Spinal cord (tissue), 10 donors: ENCODE data around the gene SHISA9. TPM values are rescaled to one million over a fixed set of nuclear protein-coding genes. Genes with fewer than 3 reads are reported as not detected.
A peak's percentile ranks its signal among the peaks of the same experiment; 100 is the strongest.

Experiments used
- DNase-seq, 6 donors: peaks; one replicate each; pipeline versions ENCODE4 v3.0.0 to v3.0.0-alpha.2; 2013 to 2015; ENCODE audit warnings: low spot score in 6 of 6, low read depth in 4 of 6
- H3K27ac ChIP-seq: one replicate; pipeline ENCODE4 v1.5.1; 2013; ENCODE audit warnings: low read depth, low read length, control low read depth
- H3K27me3 ChIP-seq: one replicate; pipeline ENCODE4 v1.6.1; 2013; ENCODE audit warnings: low read length; ENCODE audit not compliant: control insufficient read depth, insufficient read depth
- H3K36me3 ChIP-seq: one replicate; pipeline ENCODE4 v1.6.1; 2013; ENCODE audit warnings: low read length; ENCODE audit not compliant: control insufficient read depth, insufficient read depth
- H3K4me1 ChIP-seq: one replicate; pipeline ENCODE4 v1.6.1; 2013; ENCODE audit warnings: low read length; ENCODE audit not compliant: control insufficient read depth, insufficient read depth
- H3K4me3 ChIP-seq: one replicate; pipeline ENCODE4 v1.5.1; 2013; ENCODE audit warnings: low read depth, low read length, control low read depth
- H3K9me3 ChIP-seq: one replicate; pipeline ENCODE4 v1.6.1; 2013; ENCODE audit warnings: low read length; ENCODE audit not compliant: control insufficient read depth, insufficient read depth
- WGBS: methylation state at CpG from one replicate; pipeline ENCODE4 v1.1.5; 2013; ENCODE audit warnings: missing lambda C conversion rate; ENCODE audit not compliant: insufficient coverage; 5-methylcytosine and 5-hydroxymethylcytosine counted together
- polyA plus RNA-seq, 2 donors: library from polyadenylated mRNA; unstranded; fragments of 120-200 nt; gene quantifications; one replicate each; pipeline ENCODE4 v1.2.1, GENCODE V29; 2013; ENCODE audit not compliant: insufficient read length in 2 of 2
- total RNA-seq, 2 donors: library from RNA; depleted of rRNA in 1 of 2; stranded (reverse); fragments of 120-200 nt in 1 of 2; fragments of >200 nt in 1 of 2; gene quantifications; one replicate each; pipeline versions ENCODE4 v1.2.3 to v1.2.4, GENCODE V29; 2013 to 2014
- donor health status: healthy.

SHISA9 gene
- total and polyA plus RNA-seq, 4 donors = 6.2 to 23.3 (median 14.7) TPM

GRCh38 chr16:12896562-12896961 lies 4.8 kb upstream of the SHISA9 start:
- DNase-seq = peak in 2 of 6 donors; percentile 65 to 82
- peaks cover 11% of the 10 kb centered on the region for H3K4me1 ChIP-seq
- 67% methylated on average over 2 of the region's 4 CpGs for WGBS
- H3K36me3 ChIP-seq = no peaks in the 10 kb centered on the region
- peaks cover 7% of the 10 kb centered on the region for H3K27me3 ChIP-seq
- H3K27ac ChIP-seq = no peak overlapping the region
- H3K9me3 ChIP-seq = no peaks in the 10 kb centered on the region
- H3K4me3 ChIP-seq = no peak overlapping the region

DNA sequence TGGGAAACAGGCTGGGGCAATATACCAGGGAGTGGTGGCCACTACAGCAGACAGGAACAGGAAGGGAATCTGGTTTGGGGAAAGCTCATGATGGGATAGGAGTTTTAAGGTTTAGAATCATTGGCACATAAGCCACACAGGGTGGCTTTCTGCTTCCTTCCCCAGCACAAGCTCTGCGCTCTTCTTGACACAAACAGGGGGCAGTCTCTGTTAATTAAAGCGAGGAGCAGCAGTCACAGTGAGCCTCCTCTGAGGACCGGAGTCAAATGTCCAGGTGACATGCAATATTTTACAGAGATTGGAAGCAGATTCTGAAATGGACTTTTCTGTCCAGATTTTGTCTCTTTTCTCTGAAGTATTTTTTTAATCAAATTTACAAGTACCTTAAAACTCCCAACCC lies 2.8 kb upstream of the SHISA9 start:
- Histone ChIP-seq H3K9me3 (no peaks in the 10 kb centered on the region), H3K4me1 (peaks cover 25% of the 10 kb centered on the region), H3K27ac (no peak overlapping the region), H3K36me3 (no peaks in the 10 kb centered on the region), H3K27me3 (peaks cover 21% of the 10 kb centered on the region), H3K4me3 (no peak overlapping the region)
- WGBS = 60% methylated on average over 3 of the region's 3 CpGs
- DNase-seq = peak in 1 of 6 donors; percentile 40

DNA sequence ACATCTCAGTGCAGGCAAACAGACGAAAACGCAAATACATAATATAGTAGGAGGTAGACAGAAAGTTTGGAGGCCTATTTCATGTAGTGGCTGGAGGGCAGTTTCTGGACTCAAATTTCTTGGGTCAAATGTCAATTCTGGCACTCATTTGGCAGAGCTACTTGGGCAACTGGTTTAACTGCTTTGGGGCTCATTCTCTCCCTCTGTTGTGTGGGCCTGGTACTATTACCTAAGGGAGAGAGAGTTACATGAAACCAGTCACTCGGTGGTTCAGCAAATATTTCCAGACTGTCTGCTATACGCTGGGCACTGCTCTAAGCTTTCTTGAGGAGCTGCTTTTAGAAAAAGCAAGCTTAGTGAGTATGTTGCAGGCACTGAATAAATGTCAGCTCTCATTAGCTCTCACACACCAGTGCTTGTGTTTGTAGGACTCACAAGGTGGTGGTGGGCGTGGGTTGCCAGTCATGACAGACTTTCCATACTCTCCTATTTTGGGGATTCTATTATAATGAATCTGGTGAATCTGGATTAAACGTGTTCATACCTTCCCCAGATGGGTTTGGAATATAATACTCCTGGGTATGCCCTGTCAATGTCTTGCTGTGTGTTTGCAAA lies 1.8 kb upstream of the SHISA9 start:
- peaks cover 29% of the 10 kb centered on the region for H3K27me3 ChIP-seq
- WGBS = 83% methylated on average over 2 of the region's 6 CpGs
- DNase-seq = peak in 1 of 6 donors; percentile 13

GRCh38 chr16:12900156-12900555 lies 1.2 kb upstream of the SHISA9 start:
- peak overlapping the region; percentile 22 for H3K4me3 ChIP-seq
- peaks cover 29% of the 10 kb centered on the region for H3K27me3 ChIP-seq
- 41% methylated on average over 2 of the region's 7 CpGs for WGBS

More for the DNA sequence above, 1.8 kb upstream of the SHISA9 start:
- Histone ChIP-seq H3K27ac (no peak overlapping the region), H3K4me1 (peaks cover 31% of the 10 kb centered on the region), H3K4me3 (no peak overlapping the region), H3K36me3 (no peaks in the 10 kb centered on the region), H3K9me3 (no peaks in the 10 kb centered on the region)

DNA sequence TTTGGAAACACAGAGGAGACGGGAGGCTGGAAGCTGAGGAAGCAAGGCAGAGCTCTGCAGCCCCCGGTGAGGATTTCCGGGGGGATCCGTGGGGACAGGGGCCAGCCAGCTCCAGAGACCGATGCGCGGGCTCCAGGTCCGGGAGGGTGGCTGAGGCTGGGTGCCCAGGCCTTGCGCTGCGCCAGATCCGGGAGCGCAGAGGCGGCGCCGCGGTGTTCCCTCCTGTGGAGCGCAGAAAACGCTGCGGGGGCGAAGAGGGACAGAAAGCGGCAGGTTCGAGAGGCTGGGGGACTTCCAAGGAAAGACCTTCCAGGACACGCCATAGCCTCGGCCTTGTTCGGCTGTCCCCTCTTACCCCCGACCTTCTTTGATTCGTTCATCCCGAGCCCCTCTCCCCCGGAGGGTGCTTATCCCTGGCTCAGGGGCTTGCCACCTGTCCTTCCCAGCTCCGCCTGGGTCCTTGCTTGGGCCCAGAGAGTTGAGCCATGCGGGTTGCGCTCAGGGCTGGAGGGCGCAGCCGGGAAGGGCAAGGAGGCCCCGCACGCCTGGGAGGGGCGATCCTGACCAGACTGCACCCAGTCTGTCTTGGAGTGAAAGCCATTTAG lies 697 bp upstream of the SHISA9 start:
- Histone ChIP-seq H3K9me3 (no peaks in the 10 kb centered on the region), H3K36me3 (no peaks in the 10 kb centered on the region), H3K4me1 (peaks cover 33% of the 10 kb centered on the region), H3K27me3 (peaks cover 29% of the 10 kb centered on the region), H3K4me3 (peak overlapping the region; percentile 22), H3K27ac (peak overlapping the region; percentile 21)
- WGBS = under 1% methylated on average over 37 of the region's 37 CpGs
- DNase-seq = peak in 2 of 6 donors; percentile 43 to 51

More at GRCh38 chr16:12900156-12900555, 1.2 kb upstream of the SHISA9 start:
- peak in 2 of 6 donors; percentile 38 to 74 for DNase-seq
- peaks cover 31% of the 10 kb centered on the region for H3K4me1 ChIP-seq
- no peaks in the 10 kb centered on the region for H3K9me3 ChIP-seq
- H3K27ac ChIP-seq = no peak overlapping the region
- H3K36me3 ChIP-seq = no peaks in the 10 kb centered on the region

GRCh38 chr16:12901204-12901596 lies 198 bp upstream of the SHISA9 start:
- H3K4me3 ChIP-seq = peak overlapping the region; percentile 22
- under 1% methylated on average over 17 of the region's 34 CpGs for WGBS
- no peaks in the 10 kb centered on the region for H3K36me3 ChIP-seq
- H3K27me3 ChIP-seq = peaks cover 29% of the 10 kb centered on the region
- no peak overlapping the region for H3K27ac ChIP-seq
- peaks cover 35% of the 10 kb centered on the region for H3K4me1 ChIP-seq
- DNase-seq = peak in 2 of 6 donors; percentile 77 to 93
- no peaks in the 10 kb centered on the region for H3K9me3 ChIP-seq

DNA sequence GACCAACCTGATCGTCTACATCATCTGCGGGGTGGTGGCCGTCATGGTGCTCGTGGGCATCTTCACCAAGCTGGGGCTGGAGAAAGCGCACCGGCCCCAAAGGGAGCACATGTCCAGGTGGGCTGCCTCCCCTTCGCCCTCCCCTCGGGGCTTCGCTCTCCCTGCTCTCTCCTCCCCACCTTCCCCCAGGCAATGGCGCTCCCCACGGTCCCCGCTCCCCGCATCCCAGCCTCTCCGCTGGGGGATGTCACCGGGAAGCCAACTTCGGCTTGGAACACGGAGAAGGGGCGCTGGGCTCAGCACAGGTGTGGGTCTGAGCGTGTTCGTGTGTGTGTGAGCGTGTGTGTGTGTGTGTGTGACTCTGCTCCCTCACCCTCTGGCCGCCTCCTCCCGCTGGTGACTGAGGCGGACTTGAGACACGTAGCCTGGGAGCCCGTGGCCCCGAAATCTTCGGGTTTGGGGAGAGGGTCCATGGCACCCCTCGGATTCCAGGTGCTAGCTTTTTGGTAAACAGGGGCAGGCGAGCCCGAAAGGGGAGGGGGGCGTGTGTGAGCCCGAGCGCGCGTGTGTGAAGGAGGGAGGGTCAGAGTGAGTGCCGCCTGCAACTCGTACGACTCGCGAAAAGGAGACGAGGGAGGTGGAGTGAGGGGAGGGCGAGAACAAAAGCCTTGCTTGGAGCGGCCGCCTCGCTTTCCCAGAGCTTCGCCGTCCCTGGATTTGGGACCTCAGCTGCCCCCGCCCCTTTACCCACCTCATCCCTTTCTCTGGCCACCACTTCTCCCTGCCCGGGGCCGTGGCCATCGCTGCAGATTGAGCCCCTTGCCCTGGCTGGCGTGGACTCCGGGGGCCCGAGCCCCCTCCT lies 1.3 kb downstream of the SHISA9 start:
- H3K27me3 ChIP-seq = peaks cover 29% of the 10 kb centered on the region
- peaks cover 35% of the 10 kb centered on the region for H3K4me1 ChIP-seq
- H3K9me3 ChIP-seq = no peaks in the 10 kb centered on the region
- peak in 2 of 6 donors; percentile 73 to 86 for DNase-seq
- peak overlapping the region; percentile 25 for H3K27ac ChIP-seq
- WGBS = under 1% methylated on average over 44 of the region's 55 CpGs
- H3K4me3 ChIP-seq = peak overlapping the region; percentile 59
- H3K36me3 ChIP-seq = no peaks in the 10 kb centered on the region

GRCh38 chr16:12903407-12904328 lies 2.3 kb downstream of the SHISA9 start:
- peaks cover 35% of the 10 kb centered on the region for H3K4me1 ChIP-seq
- no peaks in the 10 kb centered on the region for H3K36me3 ChIP-seq
- WGBS = 2% methylated on average over 22 of the region's 38 CpGs
- H3K27ac ChIP-seq = no peak overlapping the region
- H3K4me3 ChIP-seq = peak overlapping the region; percentile 59
- H3K27me3 ChIP-seq = peaks cover 29% of the 10 kb centered on the region
- no peaks in the 10 kb centered on the region for H3K9me3 ChIP-seq
- peak in 2 of 6 donors; percentile 60 to 72 for DNase-seq

- H3K27ac ChIP-seq = no peak overlapping the region
- no peaks in the 10 kb centered on the region for H3K9me3 ChIP-seq
- no peak for DNase-seq
- 38% methylated on average over 7 of the region's 7 CpGs for WGBS
- peak overlapping the region; percentile 59 for H3K4me3 ChIP-seq
- H3K4me1 ChIP-seq = peaks cover 35% of the 10 kb centered on the region
- peaks cover 29% of the 10 kb centered on the region for H3K27me3 ChIP-seq
- no peaks in the 10 kb centered on the region for H3K36me3 ChIP-seq
These were observed 2.9 kb downstream of the SHISA9 start for GRCh38 chr16:12904329-12904671.
